ENCODE measurements around the gene UBR1. TPM values are rescaled to one million over a fixed set of nuclear protein-coding genes. Genes with fewer than 3 reads are reported as not detected.

UBR1 gene
- total RNA-seq, 1 donor from 2014 or later = 33.2 TPM

GRCh38 chr15:43071451-43071850 lies 34.4 kb downstream of the UBR1 start:
- Mint-ChIP-seq H3K9me3 (no peaks in the 10 kb centered on the region), H3K27me3 (ENCODE audit: insufficient read depth, low read depth) (no peaks in the 10 kb centered on the region), H3K27ac (no peak overlapping the region), H3K4me3 (no peak overlapping the region), H3K4me1 (no peaks in the 10 kb centered on the region), H3K36me3 (peaks cover 33% of the 10 kb centered on the region)
- TF ChIP-seq EZH2 (IDR thresholded peaks at IDR 0.05) (no peak), EZH2phosphoT487 (IDR thresholded peaks at IDR 0.05) (no peak), CTCF (IDR thresholded peaks at IDR 0.05) (no peak)
- H3K4me2 ChIP-seq = no peak overlapping the region
- peaks cover 3% of the 10 kb centered on the region for H3F3A ChIP-seq (ENCODE audit: low read depth)
- H3K9me3 ChIP-seq (ENCODE audit: low read depth) = no peaks in the 10 kb centered on the region
- H4K20me1 ChIP-seq (ENCODE audit: low read depth) = no peaks in the 10 kb centered on the region
- no peak for DNase-seq (ENCODE audit: low spot score)
- no peaks in the 10 kb centered on the region for H3K27me3 ChIP-seq
- H3K36me3 ChIP-seq = peaks cover 20% of the 10 kb centered on the region
- H3K79me2 ChIP-seq (ENCODE audit: low read depth) = no peaks in the 10 kb centered on the region
- no peaks in the 10 kb centered on the region for H3K4me1 ChIP-seq
- H3K27ac ChIP-seq = no peak overlapping the region
- H3K4me3 ChIP-seq = no peak overlapping the region
- H2AFZ ChIP-seq (replicated peaks) = no peak overlapping the region
- no peak overlapping the region for H3K9ac ChIP-seq

- Mint-ChIP-seq H3K27me3 (ENCODE audit: insufficient read depth, low read depth) (no peaks in the 10 kb centered on the region), H3K27ac (no peak overlapping the region), H3K9me3 (no peaks in the 10 kb centered on the region), H3K36me3 (peaks cover 33% of the 10 kb centered on the region), H3K4me1 (no peaks in the 10 kb centered on the region), H3K4me3 (no peak overlapping the region)
- Histone ChIP-seq H3K36me3 (peaks cover 26% of the 10 kb centered on the region), H3K27ac (no peak overlapping the region), H3K4me3 (no peak overlapping the region), H3K79me2 (ENCODE audit: low read depth) (no peaks in the 10 kb centered on the region), H2AFZ (replicated peaks) (no peak overlapping the region), H3F3A (ENCODE audit: low read depth) (peaks cover 3% of the 10 kb centered on the region), H4K20me1 (ENCODE audit: low read depth) (no peaks in the 10 kb centered on the region), H3K9me3 (ENCODE audit: low read depth) (no peaks in the 10 kb centered on the region), H3K27me3 (no peaks in the 10 kb centered on the region), H3K4me2 (no peak overlapping the region), H3K9ac (no peak overlapping the region), H3K4me1 (no peaks in the 10 kb centered on the region)
- DNase-seq (ENCODE audit: low spot score) = no peak
- TF ChIP-seq EZH2phosphoT487 (IDR thresholded peaks at IDR 0.05) (no peak), CTCF (IDR thresholded peaks at IDR 0.05) (no peak), EZH2 (IDR thresholded peaks at IDR 0.05) (no peak)
These were observed 34.9 kb downstream of the UBR1 start for GRCh38 chr15:43070893-43071292.

GRCh38 chr15:43070249-43070648 lies 35.6 kb downstream of the UBR1 start:
- no peaks in the 10 kb centered on the region for H3K27me3 Mint-ChIP-seq (ENCODE audit: insufficient read depth, low read depth)

More at GRCh38 chr15:43070249-43070648, 35.6 kb downstream of the UBR1 start:
- Histone ChIP-seq H3F3A (ENCODE audit: low read depth) (peaks cover 3% of the 10 kb centered on the region), H3K4me3 (no peak overlapping the region), H3K27me3 (no peaks in the 10 kb centered on the region), H3K27ac (no peak overlapping the region), H3K4me2 (no peak overlapping the region), H2AFZ (replicated peaks) (no peak overlapping the region), H3K9ac (no peak overlapping the region), H3K36me3 (peaks cover 30% of the 10 kb centered on the region), H3K79me2 (ENCODE audit: low read depth) (no peaks in the 10 kb centered on the region), H3K4me1 (no peaks in the 10 kb centered on the region), H3K9me3 (ENCODE audit: low read depth) (no peaks in the 10 kb centered on the region), H4K20me1 (ENCODE audit: low read depth) (no peaks in the 10 kb centered on the region)
- no peak overlapping the region for H3K27ac Mint-ChIP-seq
- TF ChIP-seq CTCF (IDR thresholded peaks at IDR 0.05) (no peak), EZH2 (IDR thresholded peaks at IDR 0.05) (no peak), EZH2phosphoT487 (IDR thresholded peaks at IDR 0.05) (no peak)
- no peaks in the 10 kb centered on the region for H3K9me3 Mint-ChIP-seq
- DNase-seq (ENCODE audit: low spot score) = no peak
- H3K36me3 Mint-ChIP-seq = peaks cover 37% of the 10 kb centered on the region
- H3K4me1 Mint-ChIP-seq = no peaks in the 10 kb centered on the region
- H3K4me3 Mint-ChIP-seq = no peak overlapping the region
